NB4 (cell line): Measurements from ENCODE around the gene MED28.

Experiments used
- CTCF ChIP-seq: IDR thresholded peaks from one replicate; pipeline ENCODE4 v1.5.1; 2012; ENCODE audit warnings: low read depth, low read length
- POLR2A ChIP-seq: IDR thresholded peaks from 2 replicates; pipeline ENCODE4 v1.6.1; 2011; ENCODE audit warnings: mild to moderate bottlenecking; ENCODE audit not compliant: insufficient read length; ENCODE audit errors: extremely low read depth

DNA sequence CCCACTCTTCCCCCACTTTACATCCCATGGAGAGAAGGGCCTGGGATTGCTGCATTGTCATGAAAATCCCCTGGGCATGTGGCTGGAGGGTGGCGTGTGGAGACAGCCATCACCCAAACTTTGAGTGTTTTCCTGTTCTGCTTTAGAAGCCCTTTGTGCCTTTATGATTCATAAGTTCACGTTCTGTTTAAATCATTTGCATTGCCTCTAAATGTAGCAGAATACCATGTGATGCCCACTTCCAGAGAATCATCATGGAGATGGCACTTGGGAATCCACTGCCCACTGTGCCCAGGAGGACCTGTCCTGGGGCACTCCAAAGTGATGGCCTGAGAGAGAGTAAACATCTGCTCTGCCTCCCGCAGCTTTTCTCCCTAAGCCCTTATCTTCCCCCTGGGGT, 52.8 kb downstream of the MED28 start:
- no peak for TF ChIP-seq CTCF
- no peak for TF ChIP-seq POLR2A
